HUES48 (cell line): ENCODE data around the gene HSF5.

Source experiments
- H3K27ac ChIP-seq: one replicate; pipeline ENCODE4 v1.7.0; 2013; ENCODE audit warnings: low read depth, low read length, inconsistent platforms
- H3K27me3 ChIP-seq: 2 replicates; pipeline ENCODE4 v1.6.1; 2013; ENCODE audit warnings: mild to moderate bottlenecking, low read length; ENCODE audit not compliant: control insufficient read depth, insufficient read depth
- H3K36me3 ChIP-seq: 2 replicates; pipeline ENCODE4 v1.6.1; 2013; ENCODE audit warnings: low read length; ENCODE audit not compliant: control insufficient read depth, insufficient read depth
- H3K4me1 ChIP-seq: 2 replicates; pipeline ENCODE4 v1.6.1; 2013; ENCODE audit warnings: mild to moderate bottlenecking, low read length; ENCODE audit not compliant: control insufficient read depth, insufficient read depth
- H3K4me3 ChIP-seq: 2 replicates; pipeline ENCODE4 v1.5.1; 2013; ENCODE audit warnings: mild to moderate bottlenecking, low read depth, low read length
- H3K9ac ChIP-seq: 2 replicates; pipeline ENCODE4 v1.6.1; 2013; ENCODE audit warnings: mild to moderate bottlenecking, low read depth, low read length, moderate library complexity
- H3K9me3 ChIP-seq: 2 replicates; pipeline ENCODE4 v1.6.1; 2013; ENCODE audit warnings: low read length; ENCODE audit not compliant: control insufficient read depth, insufficient read depth

Gene HSF5

DNA sequence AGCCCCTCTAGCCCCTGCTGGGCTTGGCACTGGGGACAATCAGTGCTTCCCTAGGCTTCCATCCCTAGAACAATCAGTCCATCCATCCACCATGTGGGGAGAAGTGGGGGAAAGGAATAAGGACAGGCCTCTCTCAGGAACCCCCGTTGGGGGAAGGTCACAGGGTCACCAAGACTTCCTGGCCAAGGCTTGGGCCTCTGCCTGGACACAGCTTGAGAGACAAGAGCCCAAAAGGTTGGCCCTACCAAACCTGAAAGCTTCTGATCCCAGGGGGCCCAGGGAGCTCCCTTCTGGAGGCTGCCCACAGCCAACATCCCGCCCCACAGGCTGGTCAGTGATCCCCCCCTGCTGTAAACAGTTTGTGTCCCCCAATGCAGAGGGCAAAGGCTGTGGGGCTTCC is 42.4 kb upstream of the HSF5 start:
- H3K27ac ChIP-seq = no peak overlapping the region
- peaks cover 10% of the 10 kb centered on the region; the same call in 1 of the 2 replicates for H3K27me3 ChIP-seq
- no peak overlapping the region for H3K9ac ChIP-seq
- no peaks in the 10 kb centered on the region for H3K36me3 ChIP-seq
- H3K4me3 ChIP-seq = no peak overlapping the region
- H3K4me1 ChIP-seq = peaks cover under 1% of the 10 kb centered on the region; the same call in 1 of the 2 replicates
- H3K9me3 ChIP-seq = no peaks in the 10 kb centered on the region

DNA sequence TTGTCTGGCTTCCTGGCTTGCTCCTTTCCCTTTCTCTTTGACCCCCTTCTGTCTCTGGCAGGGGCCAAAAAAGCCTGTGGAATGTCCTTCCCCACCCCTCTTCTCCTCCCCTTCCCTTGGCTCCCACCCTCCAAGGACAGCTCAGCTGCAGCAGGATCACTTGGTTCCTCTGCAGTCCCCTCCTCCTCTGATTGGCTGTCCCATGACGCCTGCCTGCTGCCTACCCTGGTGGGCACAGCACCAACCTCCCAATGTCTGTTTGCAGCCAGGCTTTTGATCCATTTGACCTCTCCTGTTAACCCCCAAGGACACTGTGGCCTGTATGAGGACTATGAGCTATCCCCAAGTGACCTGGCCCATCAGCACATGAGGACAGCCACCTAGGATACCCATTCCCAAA is 41.1 kb upstream of the HSF5 start:
- Histone ChIP-seq H3K4me3 (no peak overlapping the region), H3K9me3 (no peaks in the 10 kb centered on the region), H3K9ac (no peak overlapping the region), H3K27me3 (peaks cover 10% of the 10 kb centered on the region; the same call in 1 of the 2 replicates), H3K27ac (no peak overlapping the region), H3K36me3 (no peaks in the 10 kb centered on the region), H3K4me1 (peaks cover 8% of the 10 kb centered on the region; the same call in 1 of the 2 replicates)

DNA sequence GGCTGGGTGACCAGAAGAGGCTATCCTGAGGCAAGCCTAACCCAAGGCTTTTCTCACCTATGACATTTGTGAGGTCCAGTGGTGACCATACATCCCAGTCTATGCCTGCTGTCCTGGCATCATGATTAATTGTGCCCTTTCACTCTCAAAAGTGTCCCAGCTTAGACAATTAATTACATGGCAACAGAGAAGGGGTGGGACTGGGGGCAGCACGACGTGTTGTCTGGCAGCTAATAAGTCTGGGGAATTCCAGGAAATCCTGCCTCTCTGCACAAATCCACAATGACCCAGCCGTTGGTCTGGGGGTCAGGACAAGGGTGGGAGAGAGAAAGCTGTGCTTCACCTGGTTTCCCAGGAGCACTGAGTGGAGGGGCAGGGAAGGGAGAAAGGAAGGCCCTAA is 40.2 kb upstream of the HSF5 start:
- Histone ChIP-seq H3K27me3 (peaks cover 10% of the 10 kb centered on the region; the same call in 1 of the 2 replicates), H3K4me1 (peaks cover 8% of the 10 kb centered on the region; the same call in 1 of the 2 replicates)

DNA sequence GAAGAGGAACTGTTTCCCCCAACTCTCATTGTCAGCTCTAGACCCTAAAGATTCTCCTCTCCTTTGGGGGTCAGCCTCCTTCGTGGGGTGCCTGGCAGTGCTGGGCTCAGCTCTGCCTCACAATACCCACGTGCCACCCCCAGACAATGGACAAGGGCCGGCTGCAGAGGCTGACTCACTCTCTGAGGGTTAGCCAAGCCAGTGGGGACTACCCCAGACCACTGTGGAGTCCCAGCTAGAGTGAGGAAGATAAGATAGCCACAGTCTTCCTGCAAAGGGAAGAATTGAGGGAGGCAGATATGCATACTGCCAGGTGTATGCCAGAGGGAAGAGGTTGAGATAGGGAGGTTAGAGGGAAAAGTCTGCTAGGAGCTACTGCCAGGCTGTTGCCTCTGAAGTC is 39.7 kb upstream of the HSF5 start:
- H3K36me3 ChIP-seq = no peaks in the 10 kb centered on the region

More for the DNA sequence above, 40.2 kb upstream of the HSF5 start:
- Histone ChIP-seq H3K4me3 (no peak overlapping the region), H3K9ac (no peak overlapping the region), H3K36me3 (no peaks in the 10 kb centered on the region), H3K9me3 (no peaks in the 10 kb centered on the region), H3K27ac (no peak overlapping the region)

DNA sequence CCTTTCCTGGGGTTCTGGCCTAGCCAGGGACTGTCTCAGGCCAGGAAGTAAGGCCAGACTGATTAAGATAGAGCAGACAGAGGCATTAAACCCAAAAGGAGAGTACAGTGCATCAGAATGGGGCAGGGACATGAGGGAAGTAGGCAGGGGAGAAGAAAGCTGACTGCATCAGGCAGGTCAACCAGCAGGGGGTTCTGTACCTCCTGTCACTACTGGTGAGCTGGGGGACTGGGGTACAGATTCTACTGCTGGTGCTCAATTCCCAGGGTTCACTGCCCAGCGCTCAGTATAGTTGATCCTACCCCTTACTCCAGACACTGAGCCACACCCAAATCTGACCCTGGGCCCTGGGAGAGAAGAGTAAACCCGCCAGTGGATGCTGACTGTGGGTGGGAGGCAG is 39.1 kb upstream of the HSF5 start:
- Histone ChIP-seq H3K9ac (no peak overlapping the region), H3K9me3 (no peaks in the 10 kb centered on the region), H3K27ac (no peak overlapping the region), H3K36me3 (no peaks in the 10 kb centered on the region), H3K4me1 (peaks cover 8% of the 10 kb centered on the region; the same call in 1 of the 2 replicates), H3K4me3 (no peak overlapping the region), H3K27me3 (peaks cover under 1% of the 10 kb centered on the region; the same call in 1 of the 2 replicates)

More for the DNA sequence above, 39.7 kb upstream of the HSF5 start:
- peaks cover 7% of the 10 kb centered on the region; the same call in 1 of the 2 replicates for H3K27me3 ChIP-seq
- H3K9ac ChIP-seq = no peak overlapping the region
- H3K27ac ChIP-seq = no peak overlapping the region
- H3K4me3 ChIP-seq = no peak overlapping the region
- H3K4me1 ChIP-seq = peaks cover 8% of the 10 kb centered on the region; the same call in 1 of the 2 replicates
- no peaks in the 10 kb centered on the region for H3K9me3 ChIP-seq

DNA sequence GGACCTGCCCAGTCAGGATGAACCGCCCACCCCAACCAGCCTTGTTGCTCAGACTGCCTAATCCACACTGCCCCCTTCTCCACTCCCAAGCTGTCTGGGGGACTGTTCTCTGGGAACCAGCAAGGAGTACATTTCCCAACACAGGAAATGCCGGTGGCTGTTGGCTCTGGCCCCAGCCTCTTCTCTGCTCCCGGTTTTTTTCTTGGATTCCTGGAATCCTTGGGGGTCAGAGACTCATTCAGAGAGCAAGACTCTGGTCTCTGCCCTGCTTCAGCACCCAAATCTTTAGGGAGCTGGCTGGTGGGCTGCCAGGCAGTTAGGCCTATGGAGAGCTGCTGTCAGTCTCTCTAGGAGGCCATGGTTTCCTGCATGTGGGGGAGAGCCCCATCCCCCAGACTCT is 37.0 kb upstream of the HSF5 start:
- no peak overlapping the region for H3K9ac ChIP-seq
- H3K4me1 ChIP-seq = peaks cover 8% of the 10 kb centered on the region; the same call in 1 of the 2 replicates
- no peak overlapping the region for H3K27ac ChIP-seq
- H3K4me3 ChIP-seq = no peak overlapping the region
- no peaks in the 10 kb centered on the region for H3K36me3 ChIP-seq
- no peaks in the 10 kb centered on the region for H3K9me3 ChIP-seq
- no peaks in the 10 kb centered on the region for H3K27me3 ChIP-seq

DNA sequence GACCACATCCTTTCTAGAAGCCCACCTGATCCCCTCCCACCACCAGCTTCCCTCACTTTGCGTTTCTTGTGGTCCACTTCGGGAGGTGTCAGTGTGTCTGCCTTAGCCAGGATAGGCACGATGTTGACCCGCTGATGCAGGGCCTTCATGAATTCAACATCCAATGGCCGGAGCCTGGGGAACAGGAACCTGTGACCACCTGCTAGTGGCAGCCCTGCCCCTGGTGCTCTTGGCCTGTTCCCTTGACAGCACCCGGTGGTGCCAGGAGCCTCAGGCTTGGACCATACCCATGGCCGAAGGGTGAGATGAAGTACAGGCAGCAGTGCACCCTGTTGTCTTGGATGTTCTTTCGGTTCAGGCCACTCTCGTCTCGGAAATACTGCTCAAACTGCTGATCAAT is 33.5 kb upstream of the HSF5 start:
- Histone ChIP-seq H3K9ac (no peak overlapping the region), H3K27ac (no peak overlapping the region)

DNA sequence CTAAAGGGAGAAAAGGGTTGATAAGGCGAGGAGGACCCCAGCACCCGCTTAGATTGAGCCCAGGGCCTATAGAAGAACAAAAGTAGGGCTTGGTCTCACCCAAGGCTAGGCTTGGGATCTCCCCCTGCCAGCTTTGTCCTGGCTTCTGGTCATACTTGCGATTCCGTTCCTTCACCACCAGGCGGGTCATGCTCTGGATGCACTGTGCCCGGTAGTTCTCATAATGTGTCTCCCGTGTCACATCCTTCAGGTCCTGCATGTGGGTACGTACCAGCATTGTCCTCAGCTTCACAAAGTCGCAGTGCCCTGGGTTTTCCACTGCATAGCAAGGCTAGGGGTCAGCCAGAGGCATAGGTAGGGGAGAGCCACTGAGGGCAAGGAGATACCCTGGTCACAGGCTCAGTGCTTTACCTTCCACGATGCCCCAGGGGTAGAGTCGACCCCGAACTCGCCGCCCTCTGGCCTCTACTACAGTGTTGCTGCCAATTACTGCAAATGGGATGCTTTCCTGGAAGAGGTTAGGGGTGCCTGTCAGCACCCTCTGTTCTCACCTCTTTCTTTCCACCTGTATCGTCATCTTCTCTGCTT is 32.7 kb upstream of the HSF5 start:
- Histone ChIP-seq H3K27me3 (no peaks in the 10 kb centered on the region), H3K4me1 (peaks cover 18% of the 10 kb centered on the region), H3K36me3 (no peaks in the 10 kb centered on the region), H3K9me3 (no peaks in the 10 kb centered on the region), H3K27ac (no peak overlapping the region), H3K9ac (no peak overlapping the region), H3K4me3 (no peak overlapping the region)

More for the DNA sequence above, 33.5 kb upstream of the HSF5 start:
- Histone ChIP-seq H3K4me1 (peaks cover 18% of the 10 kb centered on the region), H3K4me3 (no peak overlapping the region), H3K9me3 (no peaks in the 10 kb centered on the region), H3K27me3 (no peaks in the 10 kb centered on the region), H3K36me3 (no peaks in the 10 kb centered on the region)

DNA sequence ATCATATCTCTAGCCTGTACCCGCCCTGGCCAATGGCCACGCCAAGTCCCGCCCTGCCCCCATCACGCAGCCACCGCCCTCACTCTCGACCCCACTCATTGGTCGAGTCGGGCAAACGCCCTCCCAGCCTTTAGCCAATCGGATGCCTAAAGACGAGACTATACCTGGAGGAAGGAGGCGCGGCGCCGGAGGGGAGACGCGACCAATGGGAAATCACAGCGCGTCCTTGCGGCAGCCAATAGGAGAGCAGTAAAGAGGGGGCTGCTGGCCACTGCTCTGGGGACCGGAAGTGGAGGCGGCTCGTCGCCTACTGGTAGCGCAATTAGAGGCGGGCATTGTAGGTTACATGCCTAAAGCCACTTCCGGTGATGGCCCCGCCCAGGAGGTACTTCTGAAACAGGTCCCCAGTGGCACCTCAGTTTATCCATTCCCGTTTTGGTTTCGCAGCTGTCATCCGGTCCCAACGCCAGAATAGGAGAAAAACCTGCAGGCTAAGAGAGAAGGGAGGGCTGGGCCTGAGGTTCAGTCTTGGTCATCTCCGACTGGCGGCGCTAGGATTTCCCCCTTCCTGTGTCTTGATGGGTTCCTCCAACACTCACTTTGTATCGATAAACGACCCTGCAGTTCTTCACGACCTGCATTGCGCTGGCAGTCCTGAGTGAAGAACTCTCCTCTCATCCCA is 29.9 kb upstream of the HSF5 start:
- Histone ChIP-seq H3K27ac (peak overlapping the region; percentile 89), H3K4me1 (peaks cover 21% of the 10 kb centered on the region), H3K9me3 (no peaks in the 10 kb centered on the region), H3K9ac (peak overlapping the region; percentile 59), H3K4me3 (peak overlapping the region; percentile 88), H3K27me3 (no peaks in the 10 kb centered on the region), H3K36me3 (no peaks in the 10 kb centered on the region; the same call in 1 of the 2 replicates)

DNA sequence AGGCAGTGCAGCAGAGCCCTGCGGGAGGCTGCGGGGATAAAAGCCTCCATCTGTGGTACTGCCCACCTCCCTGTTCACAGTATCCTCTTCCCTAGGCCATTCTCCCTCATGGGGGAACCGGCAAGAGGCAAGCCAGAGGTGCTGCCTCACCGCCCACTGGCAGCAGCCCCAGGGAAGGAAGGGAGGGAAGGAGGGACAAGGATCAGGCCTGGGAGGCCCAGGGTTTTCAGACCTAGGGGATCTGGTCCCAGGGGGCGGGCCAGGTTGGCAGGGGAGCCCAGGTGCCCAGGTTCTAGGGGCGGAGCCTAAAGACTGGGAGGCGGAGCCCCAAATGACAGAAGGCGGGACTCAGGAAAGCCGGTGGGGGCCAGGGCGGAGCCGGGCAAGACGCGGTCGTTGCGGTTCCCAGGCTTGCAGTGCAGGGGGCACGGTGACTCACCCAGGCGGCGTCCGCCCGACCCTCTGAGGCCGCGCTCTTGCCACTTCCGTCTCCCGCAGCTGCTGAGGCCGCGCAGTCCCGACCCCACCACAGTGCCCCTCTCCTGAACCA is 29.2 kb upstream of the HSF5 start:
- Histone ChIP-seq H3K27ac (peak overlapping the region; percentile 81), H3K9ac (peak overlapping the region; percentile 63), H3K9me3 (no peaks in the 10 kb centered on the region), H3K4me3 (peak overlapping the region; percentile 85), H3K36me3 (peaks cover 2% of the 10 kb centered on the region; the same call in 1 of the 2 replicates), H3K27me3 (no peaks in the 10 kb centered on the region), H3K4me1 (peaks cover 21% of the 10 kb centered on the region)
